Body of pancreas (tissue), 4 donors: ENCODE results near the gene MCTP2.

Source experiments
- CTCF ChIP-seq, 7 experiments: fragments of 450-650 bp in 4 of 7; fragments of 200-600 bp in 3 of 7; sonication (generic) in 3 of 7; IDR thresholded peaks; one replicate each; pipeline ENCODE4 v1.5.1; 2016 to 2019; ENCODE audit warnings: antibody characterized with exemption in 7 of 7
- POLR2A ChIP-seq, 3 donors: fragments of 450-650 bp; IDR thresholded peaks; one replicate each; pipeline ENCODE4 v1.6.1; 2016; ENCODE audit warnings: antibody characterized with exemption in 3 of 3, mild to moderate bottlenecking in 2 of 3

GRCh38 chr15:94532226-94532625 is 300.9 kb downstream of the MCTP2 start:
- TF ChIP-seq CTCF (IDR thresholded peaks at IDR 0.05) (no peak), POLR2A (IDR thresholded peaks at IDR 0.05) (no peak)
